K562 (cell line): ENCODE results near the gene CYYR1. TPM values are rescaled to one million over a fixed set of nuclear protein-coding genes. Genes with fewer than 3 reads are reported as not detected.

ENCODE experiments used
- ATAC-seq: fragments of 200-7000 bp; cut with Tn5 transposase; 3 replicates; pipeline ENCODE4 v1.9.1; 2020; ENCODE audit warnings: moderate library complexity
- BruUV-seq: library from RNA; stranded (reverse); fragments of 400-500 nt; replicated peaks from 2 replicates; lab custom pipeline; 2021; lab: Mats Ljungman, UMichigan
- CTCF ChIA-PET: fragments of 300-600 bp; formaldehyde crosslinking; extraction: SDS; loops from one replicate; lab custom pipeline; 2021; ENCODE audit warnings: low intra/inter-chr PET ratio; lab: Yijun Ruan, JAX
- POLR2A ChIA-PET: fragments of 300-600, 350-650 bp; sonication (Branson Sonifier 250); formaldehyde crosslinking; extraction: SDS; loops from one replicate; lab custom pipeline; 2021; ENCODE audit warnings: antibody characterized with exemption, inconsistent platforms; lab: Yijun Ruan, JAX
- DNase-seq, 4 experiments: peaks; one replicate each; pipeline versions ENCODE4 v3.0.0 to v3.0.0-alpha.2; 2011 to 2018; ENCODE audit warnings: low spot score in 3 of 4, mixed read lengths in 3 of 4; ENCODE audit errors: extremely low read depth in 1 of 4
- FAIRE-seq: peaks from 2 replicates; lab custom pipeline; 2011; peaks lifted over from hg19 to GRCh38; lab: Jason Lieb, UNC
- H2AFZ ChIP-seq: 2 replicates; pipeline ENCODE4 v1.6.0; 2011; ENCODE audit warnings: low read depth, low read length, control low read depth, inconsistent platforms
- H3K27ac ChIP-seq: fragments of 200-600 bp; 3 replicates; pipeline ENCODE4 v1.8.0; 2011; ENCODE audit warnings: low read depth, mild to moderate bottlenecking, control low read depth, inconsistent platforms, low read length, moderate library complexity, mixed read lengths; ENCODE audit errors: extremely low read depth
- H3K27me3 ChIP-seq, 2 experiments: fragments of 300-600 bp in 1 of 2; 2 replicates in 1 of 2; 3 replicates in 1 of 2; pipeline versions ENCODE4 v1.6.0 to v1.8.0; 2011; ENCODE audit warnings: inconsistent platforms in 2 of 2, low read length in 2 of 2, mild to moderate bottlenecking in 1 of 2, mixed read lengths in 1 of 2, moderate library complexity in 1 of 2; ENCODE audit not compliant: control insufficient read depth in 2 of 2, insufficient read depth in 2 of 2
- H3K36me3 ChIP-seq: fragments of 300-600 bp; 3 replicates; pipeline ENCODE4 v1.8.0; 2011; ENCODE audit warnings: mild to moderate bottlenecking, low read length, inconsistent platforms; ENCODE audit not compliant: control insufficient read depth, insufficient read depth
- H3K4me1 ChIP-seq, 2 experiments: fragments of 200-600 bp in 1 of 2; replicated peaks in 1 of 2; 2 replicates in 1 of 2; 3 replicates in 1 of 2; pipeline versions ENCODE4 v1.5.1 to v1.8.0; 2011; ENCODE audit warnings: inconsistent platforms in 2 of 2, low read length in 2 of 2, mild to moderate bottlenecking in 1 of 2, mixed read lengths in 1 of 2, moderate library complexity in 1 of 2; ENCODE audit not compliant: control insufficient read depth in 2 of 2, insufficient read depth in 2 of 2
- H3K4me2 ChIP-seq: 2 replicates; pipeline ENCODE4 v1.6.1; 2011; ENCODE audit warnings: low read length, control low read depth, inconsistent platforms, mixed read lengths; ENCODE audit not compliant: insufficient read depth
- H3K4me3 ChIP-seq: fragments of 200-600 bp; sonication (generic), shearing (Covaris generic); 2 replicates; pipeline ENCODE4 v1.5.1; 2016; ENCODE audit warnings: control low read depth, inconsistent platforms
- H3K79me2 ChIP-seq: fragments of 200-600 bp; 3 replicates; pipeline ENCODE4 v1.8.0; 2011; ENCODE audit warnings: low read length, inconsistent platforms; ENCODE audit not compliant: control insufficient read depth, insufficient read depth
- H3K9ac ChIP-seq, 2 experiments: 2 replicates each; pipeline versions ENCODE4 v1.6.0 to v1.6.1; 2011; ENCODE audit warnings: low read depth in 2 of 2, low read length in 2 of 2, control low read depth in 1 of 2, inconsistent platforms in 1 of 2, mild to moderate bottlenecking in 1 of 2, mixed read lengths in 1 of 2; ENCODE audit not compliant: insufficient read depth in 1 of 2
- H3K9me1 ChIP-seq: one replicate; pipeline ENCODE4 v1.6.0; 2011; ENCODE audit warnings: inconsistent platforms, mild to moderate bottlenecking, low read length, moderate library complexity; ENCODE audit not compliant: control insufficient read depth, insufficient read depth
- H3K9me3 ChIP-seq: replicated peaks from 2 replicates; pipeline ENCODE4 v1.5.1; 2011; ENCODE audit warnings: low read depth, low read length, inconsistent platforms; ENCODE audit not compliant: control insufficient read depth, insufficient read depth
- H4K20me1 ChIP-seq: replicated peaks from 2 replicates; pipeline ENCODE4 v1.6.1; 2011; ENCODE audit warnings: low read length, inconsistent platforms, mixed read lengths; ENCODE audit not compliant: control insufficient read depth, insufficient read depth
- CBFB ChIP-seq: sonication (generic); formaldehyde crosslinking; IDR thresholded peaks from 2 replicates; pipeline ENCODE4 v1.4.0; 2020; ENCODE audit warnings: mild to moderate bottlenecking, missing genetic modification reagents
- CHD2 ChIP-seq: IDR thresholded peaks from 2 replicates; pipeline ENCODE4 v1.6.1; 2011; ENCODE audit warnings: low read depth, low read length
- GABPB2 ChIP-seq: fragments of 250-450 bp; sonication (Bioruptor Pico); conservative IDR thresholded peaks from 2 replicates; pipeline ENCODE4 v1.5.1; 2021; ENCODE audit warnings: mild to moderate bottlenecking
- HSF4 ChIP-seq: fragments of 250-450 bp; sonication (Bioruptor Pico); IDR thresholded peaks from 2 replicates; pipeline ENCODE4 v2.1.2; 2022; ENCODE audit warnings: mild to moderate bottlenecking, moderate library complexity, borderline replicate concordance
- KDM5B ChIP-seq: fragments of 200-600 bp; sonication (generic); IDR thresholded peaks from 2 replicates; pipeline ENCODE4 v1.6.1; 2012; ENCODE audit warnings: low read depth, mild to moderate bottlenecking, moderate library complexity, low read length, control low read depth, inconsistent platforms; ENCODE audit not compliant: insufficient replicate concordance
- KLF6 ChIP-seq: fragments of 250-450 bp; sonication (Bioruptor Pico); IDR thresholded peaks from 2 replicates; pipeline ENCODE4 v1.4.0; 2020; ENCODE audit warnings: mild to moderate bottlenecking, moderate library complexity, borderline replicate concordance
- NCOA1 ChIP-seq: fragments of 450-650 bp; IDR thresholded peaks from 2 replicates; pipeline ENCODE4 v1.6.1; 2016; ENCODE audit warnings: low read depth
- RHOXF2B ChIP-seq: fragments of 250-450 bp; sonication (Bioruptor Pico); conservative IDR thresholded peaks from 2 replicates; pipeline ENCODE4 v1.5.1; 2021
- TAF7 ChIP-seq: fragments of 450-650 bp; IDR thresholded peaks from 2 replicates; pipeline ENCODE4 v1.6.1; 2016; ENCODE audit warnings: missing genetic modification characterization, missing compliant biosample characterization
- ZNF143 ChIP-seq: sonication (generic); formaldehyde crosslinking; IDR thresholded peaks from 2 replicates; pipeline ENCODE4 v1.9.0; 2022; ENCODE audit warnings: mild to moderate bottlenecking, missing genetic modification reagents
- ZNF184 ChIP-seq: sonication (generic); formaldehyde crosslinking; IDR thresholded peaks from 2 replicates; pipeline ENCODE4 v1.5.0; 2020; ENCODE audit warnings: missing genetic modification reagents
- WGBS: fragments of 100-300 bp; shearing (Covaris generic); methylation state at CpG from one replicate; pipeline ENCODE4 v1.1.6; 2016; ENCODE audit warnings: low coverage, mixed read lengths; ENCODE audit not compliant: insufficient coverage; ENCODE audit errors: missing lambda C conversion rate; 5-methylcytosine and 5-hydroxymethylcytosine counted together
- in situ Hi-C: fragments of 300-500 bp; cut with MboI; formaldehyde crosslinking; loops from 4 replicates; pipeline ENCODE4 v1.15.0; 2018; ENCODE audit warnings: inconsistent platforms, mixed read lengths
- intact Hi-C: fragments of 100-400 bp; cut with micrococcal nuclease; formaldehyde crosslinking; loops from 2 replicates; pipeline ENCODE4 v1.14.2; 2022
- polyA plus RNA-seq, 8 experiments: library from polyadenylated mRNA; depleted of rRNA in 4 of 8; stranded (reverse) in 5 of 8; unstranded in 3 of 8; fragments of >200 nt; fragmentation: Nextera tagmentation in 2 of 8; fragmentation: Illumina TruSeq in 1 of 8; extraction: Ambion mirVana in 2 of 8; extraction: Trizol in 1 of 8; gene quantifications; 2 replicates each; pipeline versions ENCODE4 v1.2.1 to v1.2.3, GENCODE V29; 2011 to 2014; ENCODE audit warnings: inconsistent platforms in 1 of 8, missing spikeins in 1 of 8
- total RNA-seq, 7 experiments: library from RNA; depleted of rRNA in 6 of 7; stranded (reverse); fragments of >200 nt in 6 of 7; fragmentation: Illumina TruSeq in 2 of 7; extraction: Trizol in 2 of 7; gene quantifications; 2 replicates each; pipeline versions ENCODE4 v1.2.1 to v1.2.3, GENCODE V29; 2011 to 2021; ENCODE audit warnings: low replicate concordance in 1 of 7
- TF ChIP-seq, protein P1 (sequence below): sonication (generic); formaldehyde crosslinking; IDR thresholded peaks from 2 replicates; pipeline ENCODE4 v1.8.0; 2022; ENCODE audit warnings: missing genetic modification reagents, mild to moderate bottlenecking, moderate library complexity, borderline replicate concordance

The CYYR1 gene
- total and polyA plus RNA-seq, 9 of the 15 experiments (the other 6 are each of a cell fraction or from before 2014, with no cell fraction given): not detected

- H3K27me3 ChIP-seq: no peaks in the 10 kb centered on the region
- no peak for TF ChIP-seq GABPB2 (CRISPR knock-in tag)
- no peak for TF ChIP-seq ZNF143 (CRISPR knock-in tag)
- TF ChIP-seq RHOXF2B: no peak
- TF ChIP-seq HSF4: no peak
- TF ChIP-seq TAF7 (tag): no peak
- TF ChIP-seq, protein P1, sequence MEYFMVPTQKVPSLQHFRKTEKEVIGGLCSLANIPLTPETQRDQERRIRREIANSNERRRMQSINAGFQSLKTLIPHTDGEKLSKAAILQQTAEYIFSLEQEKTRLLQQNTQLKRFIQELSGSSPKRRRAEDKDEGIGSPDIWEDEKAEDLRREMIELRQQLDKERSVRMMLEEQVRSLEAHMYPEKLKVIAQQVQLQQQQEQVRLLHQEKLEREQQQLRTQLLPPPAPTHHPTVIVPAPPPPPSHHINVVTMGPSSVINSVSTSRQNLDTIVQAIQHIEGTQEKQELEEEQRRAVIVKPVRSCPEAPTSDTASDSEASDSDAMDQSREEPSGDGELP (CRISPR knock-in tag): no peak
- no peak for TF ChIP-seq ZNF184
- TF ChIP-seq KDM5B: no peak
- no peak for TF ChIP-seq CBFB (CRISPR knock-in tag)
- no peak for TF ChIP-seq CHD2
- TF ChIP-seq KLF6 (CRISPR knock-in tag): no peak
- TF ChIP-seq NCOA1: no peak
- TF ChIP-seq, all 486 proteins: peak for 0
- no peaks in the 10 kb centered on the region for H4K20me1 ChIP-seq
- no peak overlapping the region for H3K4me2 ChIP-seq
- H3K9me3 ChIP-seq: no peaks in the 10 kb centered on the region; the same call in 1 of the 2 replicates
- no peaks in the 10 kb centered on the region for H3K79me2 ChIP-seq
- intact Hi-C loops (no loop called here), in situ Hi-C loops (no loop called here)
- no peaks in the 10 kb centered on the region for H3K4me1 ChIP-seq
- ChIA-PET CTCF (no interaction called here), POLR2A (no interaction called here)
- no peak overlapping the region for H3K4me3 ChIP-seq
- FAIRE-seq (no peak), ATAC-seq (no peak), DNase-seq (no peak)
- BruUV-seq: no TSS peak
- no peak overlapping the region for H2AFZ ChIP-seq
- 0% methylated on average over 3 of the region's 3 CpGs for WGBS
- H3K27ac ChIP-seq: no peak overlapping the region
- no peak overlapping the region for H3K9ac ChIP-seq
- no peaks in the 10 kb centered on the region for H3K36me3 ChIP-seq
- no peaks in the 10 kb centered on the region for H3K9me1 ChIP-seq
These were observed 150.9 kb downstream of the CYYR1 start for GRCh38 chr21:26422138-26422537.
